Neural cell (in vitro differentiated cells): ENCODE data around the gene DISP3. TPM values are rescaled to one million over a fixed set of nuclear protein-coding genes. Genes with fewer than 3 reads are reported as not detected.

ENCODE experiments used
- H2AFZ ChIP-seq: fragments of 200-600, 300-800 bp; sonication (generic), shearing (Covaris generic); 2 replicates; pipeline ENCODE4 v1.6.0; 2014; ENCODE audit warnings: low read depth, mild to moderate bottlenecking, antibody characterized with exemption, low read length, moderate library complexity
- H3F3A ChIP-seq: fragments of 200-600 bp; shearing (Covaris generic); 2 replicates; pipeline ENCODE4 v1.6.1; 2016; ENCODE audit warnings: mild to moderate bottlenecking, moderate library complexity, mixed read lengths, antibody characterized with exemption, low read length; ENCODE audit not compliant: insufficient read depth, poor library complexity, severe bottlenecking
- H3K27ac ChIP-seq: fragments of 200-600, 300-800 bp; sonication (generic), shearing (Covaris generic); 2 replicates; pipeline ENCODE4 v1.5.1; 2014; ENCODE audit warnings: mild to moderate bottlenecking, low read length, moderate library complexity
- H3K27me3 ChIP-seq: fragments of 300-800, 200-600 bp; sonication (generic), shearing (Covaris generic); 2 replicates; pipeline ENCODE4 v1.6.0; 2014; ENCODE audit warnings: mild to moderate bottlenecking, low read depth, low read length, moderate library complexity; ENCODE audit not compliant: insufficient read depth
- H3K36me3 ChIP-seq: fragments of 300-800, 200-600 bp; sonication (generic), shearing (Covaris generic); 2 replicates; pipeline ENCODE4 v1.5.1; 2014; ENCODE audit warnings: mild to moderate bottlenecking, antibody characterized with exemption, low read length, moderate library complexity; ENCODE audit not compliant: insufficient read depth
- H3K4me2 ChIP-seq: fragments of 300-800, 200-600 bp; sonication (generic), shearing (Covaris generic); 2 replicates; pipeline ENCODE4 v1.6.0; 2014; ENCODE audit warnings: mild to moderate bottlenecking, low read length
- H3K4me3 ChIP-seq: fragments of 300-800, 200-600 bp; sonication (generic), shearing (Covaris generic); 2 replicates; pipeline ENCODE4 v1.5.1; 2014; ENCODE audit warnings: mild to moderate bottlenecking, low read length, moderate library complexity
- H3K79me2 ChIP-seq: fragments of 200-600 bp; shearing (Covaris generic); replicated peaks from 2 replicates; pipeline ENCODE4 v1.6.0; 2014; ENCODE audit warnings: mild to moderate bottlenecking, low read length, moderate library complexity; ENCODE audit not compliant: insufficient read depth
- H3K9ac ChIP-seq: fragments of 300-800, 200-600 bp; sonication (generic), shearing (Covaris generic); 2 replicates; pipeline ENCODE4 v1.6.1; 2016; ENCODE audit warnings: mild to moderate bottlenecking, low read length, mixed read lengths
- H3K9me2 ChIP-seq: fragments of 200-600 bp; shearing (Covaris generic); 2 replicates; pipeline ENCODE4 v1.6.1; 2016; ENCODE audit warnings: mild to moderate bottlenecking, low read length, mixed read lengths; ENCODE audit not compliant: insufficient read depth
- H3K9me3 ChIP-seq: fragments of 200-600, 300-800 bp; sonication (generic), shearing (Covaris generic); 2 replicates; pipeline ENCODE4 v1.6.1; 2016; ENCODE audit warnings: mild to moderate bottlenecking, mixed run types, low read length, moderate library complexity, mixed read lengths
- H4K20me1 ChIP-seq: fragments of 200-600 bp; shearing (Covaris generic); 2 replicates; pipeline ENCODE4 v1.6.1; 2016; ENCODE audit warnings: mild to moderate bottlenecking, mixed run types; ENCODE audit not compliant: insufficient read depth
- EP300 ChIP-seq: fragments of 450-650 bp; conservative IDR thresholded peaks from 2 replicates; pipeline ENCODE4 v1.6.1; 2014; ENCODE audit warnings: antibody characterized with exemption, mild to moderate bottlenecking, moderate library complexity; ENCODE audit not compliant: poor library complexity, severe bottlenecking
- EZH2 ChIP-seq: fragments of 200-600, 300-800 bp; shearing (Covaris generic), sonication (generic); IDR thresholded peaks from 2 replicates; pipeline ENCODE4 v1.6.1; 2014; ENCODE audit warnings: antibody characterized with exemption, low read length, borderline replicate concordance, mild to moderate bottlenecking; ENCODE audit not compliant: insufficient read depth, poor library complexity, severe bottlenecking
- MXI1 ChIP-seq: fragments of 450-650 bp; conservative IDR thresholded peaks from 2 replicates; pipeline ENCODE4 v1.6.1; 2014; ENCODE audit warnings: antibody characterized with exemption, mild to moderate bottlenecking; ENCODE audit not compliant: poor library complexity, severe bottlenecking
- POLR2AphosphoS5 ChIP-seq: IDR thresholded peaks from 2 replicates; pipeline ENCODE4 v1.6.1; 2012
- RAD21 ChIP-seq: fragments of 450-650 bp; conservative IDR thresholded peaks from 2 replicates; pipeline ENCODE4 v1.6.1; 2014; ENCODE audit warnings: antibody characterized with exemption, mild to moderate bottlenecking, moderate library complexity
- SMC3 ChIP-seq: fragments of 450-650 bp; conservative IDR thresholded peaks from 2 replicates; pipeline ENCODE4 v1.6.1; 2014; ENCODE audit warnings: antibody characterized with exemption, mild to moderate bottlenecking, moderate library complexity; ENCODE audit not compliant: poor library complexity
- TAF1 ChIP-seq: IDR thresholded peaks from 2 replicates; pipeline ENCODE4 v1.6.1; 2012; ENCODE audit warnings: low read depth
- polyA plus RNA-seq: library from polyadenylated mRNA; depleted of rRNA; stranded (reverse); fragments of >200 nt; gene quantifications from 2 replicates; pipeline ENCODE4 v1.2.3, GENCODE V29; 2014
- TF ChIP-seq, protein P1 (sequence below): IDR thresholded peaks from 2 replicates; pipeline ENCODE4 v1.6.1; 2012; ENCODE audit warnings: borderline replicate concordance
- TF ChIP-seq, protein P2 (sequence below): fragments of 450-650 bp; IDR thresholded peaks from 2 replicates; pipeline ENCODE4 v1.5.1; 2014; ENCODE audit warnings: antibody characterized with exemption, mild to moderate bottlenecking, moderate library complexity; ENCODE audit not compliant: poor library complexity, severe bottlenecking

The DISP3 gene
- polyA plus RNA-seq, 1 donor from 2014 or later = 14.9 TPM

DNA sequence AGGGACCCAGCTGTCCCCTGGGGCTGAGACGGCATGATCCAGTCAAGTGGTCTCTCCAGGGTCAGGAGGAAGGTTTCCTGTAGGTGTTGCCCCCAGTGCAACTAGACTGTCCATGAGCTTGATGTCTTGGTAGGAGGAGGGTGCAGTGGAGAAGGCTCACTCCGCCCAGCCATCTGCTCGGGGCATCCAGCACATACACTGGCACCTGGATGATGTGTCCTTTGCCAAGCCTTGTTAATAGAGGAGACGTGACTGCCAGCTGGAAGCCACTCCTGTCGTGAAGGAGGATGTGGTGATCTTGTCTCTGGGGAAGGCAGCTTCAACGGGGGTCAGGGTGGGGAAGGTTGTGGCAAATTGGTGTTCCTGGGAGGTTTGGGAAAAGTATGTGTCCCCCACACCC is 6.2 kb downstream of the DISP3 start:
- no peak overlapping the region for H3K27ac ChIP-seq
- H3K9ac ChIP-seq = no peak overlapping the region
- TF ChIP-seq EP300 (no peak), POLR2AphosphoS5 (no peak), MXI1 (no peak), RAD21 (no peak), TAF1 (no peak)
- TF ChIP-seq, protein P1, sequence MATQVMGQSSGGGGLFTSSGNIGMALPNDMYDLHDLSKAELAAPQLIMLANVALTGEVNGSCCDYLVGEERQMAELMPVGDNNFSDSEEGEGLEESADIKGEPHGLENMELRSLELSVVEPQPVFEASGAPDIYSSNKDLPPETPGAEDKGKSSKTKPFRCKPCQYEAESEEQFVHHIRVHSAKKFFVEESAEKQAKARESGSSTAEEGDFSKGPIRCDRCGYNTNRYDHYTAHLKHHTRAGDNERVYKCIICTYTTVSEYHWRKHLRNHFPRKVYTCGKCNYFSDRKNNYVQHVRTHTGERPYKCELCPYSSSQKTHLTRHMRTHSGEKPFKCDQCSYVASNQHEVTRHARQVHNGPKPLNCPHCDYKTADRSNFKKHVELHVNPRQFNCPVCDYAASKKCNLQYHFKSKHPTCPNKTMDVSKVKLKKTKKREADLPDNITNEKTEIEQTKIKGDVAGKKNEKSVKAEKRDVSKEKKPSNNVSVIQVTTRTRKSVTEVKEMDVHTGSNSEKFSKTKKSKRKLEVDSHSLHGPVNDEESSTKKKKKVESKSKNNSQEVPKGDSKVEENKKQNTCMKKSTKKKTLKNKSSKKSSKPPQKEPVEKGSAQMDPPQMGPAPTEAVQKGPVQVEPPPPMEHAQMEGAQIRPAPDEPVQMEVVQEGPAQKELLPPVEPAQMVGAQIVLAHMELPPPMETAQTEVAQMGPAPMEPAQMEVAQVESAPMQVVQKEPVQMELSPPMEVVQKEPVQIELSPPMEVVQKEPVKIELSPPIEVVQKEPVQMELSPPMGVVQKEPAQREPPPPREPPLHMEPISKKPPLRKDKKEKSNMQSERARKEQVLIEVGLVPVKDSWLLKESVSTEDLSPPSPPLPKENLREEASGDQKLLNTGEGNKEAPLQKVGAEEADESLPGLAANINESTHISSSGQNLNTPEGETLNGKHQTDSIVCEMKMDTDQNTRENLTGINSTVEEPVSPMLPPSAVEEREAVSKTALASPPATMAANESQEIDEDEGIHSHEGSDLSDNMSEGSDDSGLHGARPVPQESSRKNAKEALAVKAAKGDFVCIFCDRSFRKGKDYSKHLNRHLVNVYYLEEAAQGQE = no peak
- peaks cover 4% of the 10 kb centered on the region for H3K36me3 ChIP-seq
- H3K4me2 ChIP-seq = no peak overlapping the region
- no peaks in the 10 kb centered on the region for H3K9me3 ChIP-seq
- H3K27me3 ChIP-seq = no peaks in the 10 kb centered on the region
- no peak overlapping the region for H3K4me3 ChIP-seq
- H2AFZ ChIP-seq = no peak overlapping the region
- no peaks in the 10 kb centered on the region for H4K20me1 ChIP-seq
- peaks cover 25% of the 10 kb centered on the region for H3K79me2 ChIP-seq
- H3K9me2 ChIP-seq = no peaks in the 10 kb centered on the region
- H3F3A ChIP-seq = no peaks in the 10 kb centered on the region

DNA sequence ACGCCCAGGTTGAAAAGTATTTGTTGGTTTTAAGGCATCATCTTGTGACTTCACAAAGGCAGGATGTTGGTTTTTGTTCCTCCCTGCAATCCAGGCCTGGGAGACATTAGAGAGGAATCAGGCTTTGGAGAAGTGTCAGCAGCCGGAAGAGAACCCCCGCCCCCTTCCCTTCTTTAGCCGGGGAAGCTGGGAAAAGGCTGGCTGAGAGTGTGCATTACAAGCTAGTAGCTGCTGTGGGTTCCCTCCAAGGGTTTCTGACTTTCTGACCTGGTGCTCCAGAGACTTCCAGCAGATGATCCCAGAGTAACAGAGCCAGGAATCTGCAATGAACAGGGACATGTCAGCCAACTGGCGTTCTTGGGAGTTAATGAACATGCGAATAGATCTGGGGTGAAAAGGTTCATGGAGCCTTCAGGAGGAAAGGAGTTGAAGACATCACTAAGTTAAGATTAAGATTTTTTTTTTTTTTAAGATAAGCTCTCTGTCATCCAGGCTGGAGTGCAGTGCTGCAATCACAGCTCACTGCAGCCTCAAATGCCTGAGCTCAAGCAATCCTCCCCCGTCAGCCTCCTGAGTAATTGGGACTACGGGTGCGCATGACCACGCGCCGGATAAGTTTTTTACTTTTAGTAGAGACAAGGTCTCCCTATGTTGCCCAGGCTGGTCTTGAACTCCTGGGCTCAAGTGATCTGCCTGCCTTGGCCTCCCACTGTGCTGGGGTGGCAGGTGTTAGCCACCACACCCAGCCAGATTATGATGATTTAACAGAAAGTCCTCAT is 7.5 kb downstream of the DISP3 start:
- no peaks in the 10 kb centered on the region for H3K9me3 ChIP-seq
- no peaks in the 10 kb centered on the region for H3K27me3 ChIP-seq
- H3K4me3 ChIP-seq = no peak overlapping the region
- no peak overlapping the region for H3K4me2 ChIP-seq
- no peaks in the 10 kb centered on the region for H4K20me1 ChIP-seq
- H2AFZ ChIP-seq = no peak overlapping the region
- no peaks in the 10 kb centered on the region for H3F3A ChIP-seq
- no peak for TF ChIP-seq POLR2AphosphoS5
- no peak for TF ChIP-seq RAD21
- TF ChIP-seq TAF1 = no peak
- no peak for TF ChIP-seq EZH2
- TF ChIP-seq SMC3 = no peak
- TF ChIP-seq, protein P1 = no peak
- TF ChIP-seq MXI1 = no peak
- TF ChIP-seq EP300 = no peak
- TF ChIP-seq, protein P2, sequence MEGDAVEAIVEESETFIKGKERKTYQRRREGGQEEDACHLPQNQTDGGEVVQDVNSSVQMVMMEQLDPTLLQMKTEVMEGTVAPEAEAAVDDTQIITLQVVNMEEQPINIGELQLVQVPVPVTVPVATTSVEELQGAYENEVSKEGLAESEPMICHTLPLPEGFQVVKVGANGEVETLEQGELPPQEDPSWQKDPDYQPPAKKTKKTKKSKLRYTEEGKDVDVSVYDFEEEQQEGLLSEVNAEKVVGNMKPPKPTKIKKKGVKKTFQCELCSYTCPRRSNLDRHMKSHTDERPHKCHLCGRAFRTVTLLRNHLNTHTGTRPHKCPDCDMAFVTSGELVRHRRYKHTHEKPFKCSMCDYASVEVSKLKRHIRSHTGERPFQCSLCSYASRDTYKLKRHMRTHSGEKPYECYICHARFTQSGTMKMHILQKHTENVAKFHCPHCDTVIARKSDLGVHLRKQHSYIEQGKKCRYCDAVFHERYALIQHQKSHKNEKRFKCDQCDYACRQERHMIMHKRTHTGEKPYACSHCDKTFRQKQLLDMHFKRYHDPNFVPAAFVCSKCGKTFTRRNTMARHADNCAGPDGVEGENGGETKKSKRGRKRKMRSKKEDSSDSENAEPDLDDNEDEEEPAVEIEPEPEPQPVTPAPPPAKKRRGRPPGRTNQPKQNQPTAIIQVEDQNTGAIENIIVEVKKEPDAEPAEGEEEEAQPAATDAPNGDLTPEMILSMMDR = no peak
- no peak overlapping the region for H3K27ac ChIP-seq
- H3K9ac ChIP-seq = no peak overlapping the region
- peaks cover 17% of the 10 kb centered on the region for H3K79me2 ChIP-seq
- peaks cover 4% of the 10 kb centered on the region for H3K36me3 ChIP-seq
- H3K9me2 ChIP-seq = no peaks in the 10 kb centered on the region
